ENCODE results near the gene NT5C3A.

The NT5C3A gene

DNA sequence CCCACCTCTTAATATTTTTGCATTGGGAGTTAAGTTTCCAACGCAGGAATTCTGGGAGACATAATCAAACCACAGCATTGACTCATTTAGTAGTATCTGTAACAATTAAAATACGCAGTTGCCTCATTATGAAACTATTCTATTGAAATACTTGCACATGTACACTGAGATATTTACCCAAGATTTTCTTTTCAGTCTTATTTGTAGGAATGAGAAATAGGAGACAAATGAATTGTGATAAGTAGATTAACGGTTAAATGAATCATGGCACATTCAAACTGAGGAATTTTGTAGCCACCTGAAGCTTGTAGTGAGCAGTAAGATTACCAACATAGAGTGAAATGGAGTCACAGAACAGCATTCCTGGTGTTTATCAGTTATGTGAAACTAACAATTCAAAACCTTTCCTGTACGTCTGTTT, 28.5 kb upstream of the NT5C3A start:
- no peaks in the 10 kb centered on the region for H3K9me3 ChIP-seq (ENCODE audit: control insufficient read depth, insufficient read depth, low read depth, low read length)
- ChIA-PET POLR2A (no interaction called here), CTCF (interaction anchor here (0.7 to 0.8 kb wide), 2 partner anchors 13 to 28 kb away, joined by 3 to 4 read pairs; partner anchors contain the start of gene NT5C3A)
- no peaks in the 10 kb centered on the region for H3K4me1 ChIP-seq (ENCODE audit: control insufficient read depth, insufficient read depth, low read length)
- no peak overlapping the region for H3K27ac ChIP-seq (ENCODE audit: extremely low read depth, low read depth, low read length)
- H3K4me3 ChIP-seq (ENCODE audit: low read depth, low read length), result no peak overlapping the region
- peaks cover 12 to 23% of the 10 kb centered on the region in 2 experiments for H3K36me3 ChIP-seq (ENCODE audit: control insufficient read depth in 2 of 2, insufficient read depth in 1 of 2, low read length in 2 of 2)
- TF ChIP-seq, protein P1, sequence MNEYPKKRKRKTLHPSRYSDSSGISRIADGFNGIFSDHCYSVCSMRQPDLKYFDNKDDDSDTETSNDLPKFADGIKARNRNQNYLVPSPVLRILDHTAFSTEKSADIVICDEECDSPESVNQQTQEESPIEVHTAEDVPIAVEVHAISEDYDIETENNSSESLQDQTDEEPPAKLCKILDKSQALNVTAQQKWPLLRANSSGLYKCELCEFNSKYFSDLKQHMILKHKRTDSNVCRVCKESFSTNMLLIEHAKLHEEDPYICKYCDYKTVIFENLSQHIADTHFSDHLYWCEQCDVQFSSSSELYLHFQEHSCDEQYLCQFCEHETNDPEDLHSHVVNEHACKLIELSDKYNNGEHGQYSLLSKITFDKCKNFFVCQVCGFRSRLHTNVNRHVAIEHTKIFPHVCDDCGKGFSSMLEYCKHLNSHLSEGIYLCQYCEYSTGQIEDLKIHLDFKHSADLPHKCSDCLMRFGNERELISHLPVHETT (tag by site-specific recombination; IDR thresholded peaks at IDR 0.05), result no peak
- TF ChIP-seq ZNF239 (tag by site-specific recombination; IDR thresholded peaks at IDR 0.05) (no peak), IKZF3 (tag by site-specific recombination; IDR thresholded peaks at IDR 0.05) (no peak), ZNF157 (tag by site-specific recombination; IDR thresholded peaks at IDR 0.05) (no peak), ZNF670 (tag by site-specific recombination; IDR thresholded peaks at IDR 0.05; ENCODE audit: low read depth) (no peak), ZBTB20 (tag by site-specific recombination; IDR thresholded peaks at IDR 0.05) (no peak), ZNF211 (tag by site-specific recombination; IDR thresholded peaks at IDR 0.05; ENCODE audit: low read depth) (no peak), ZNF23 (tag by site-specific recombination; IDR thresholded peaks at IDR 0.05; ENCODE audit: borderline replicate concordance) (no peak), ZFP69B (tag by site-specific recombination; IDR thresholded peaks at IDR 0.05) (no peak), ZNF664 (tag by site-specific recombination; IDR thresholded peaks at IDR 0.05) (no peak), ZNF549 (tag by site-specific recombination; IDR thresholded peaks at IDR 0.05) (no peak), ZNF610 (tag by site-specific recombination; IDR thresholded peaks at IDR 0.05; ENCODE audit: borderline replicate concordance) (no peak), KLF7 (tag by site-specific recombination; IDR thresholded peaks at IDR 0.05; ENCODE audit: borderline replicate concordance) (no peak), ZNF202 (tag by site-specific recombination; IDR thresholded peaks at IDR 0.05; ENCODE audit: borderline replicate concordance) (no peak)
- TF ChIP-seq, protein P2, sequence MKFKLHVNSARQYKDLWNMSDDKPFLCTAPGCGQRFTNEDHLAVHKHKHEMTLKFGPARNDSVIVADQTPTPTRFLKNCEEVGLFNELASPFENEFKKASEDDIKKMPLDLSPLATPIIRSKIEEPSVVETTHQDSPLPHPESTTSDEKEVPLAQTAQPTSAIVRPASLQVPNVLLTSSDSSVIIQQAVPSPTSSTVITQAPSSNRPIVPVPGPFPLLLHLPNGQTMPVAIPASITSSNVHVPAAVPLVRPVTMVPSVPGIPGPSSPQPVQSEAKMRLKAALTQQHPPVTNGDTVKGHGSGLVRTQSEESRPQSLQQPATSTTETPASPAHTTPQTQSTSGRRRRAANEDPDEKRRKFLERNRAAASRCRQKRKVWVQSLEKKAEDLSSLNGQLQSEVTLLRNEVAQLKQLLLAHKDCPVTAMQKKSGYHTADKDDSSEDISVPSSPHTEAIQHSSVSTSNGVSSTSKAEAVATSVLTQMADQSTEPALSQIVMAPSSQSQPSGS (tag by site-specific recombination; IDR thresholded peaks at IDR 0.05; ENCODE audit: low read depth), result no peak
- TF ChIP-seq, protein P3, sequence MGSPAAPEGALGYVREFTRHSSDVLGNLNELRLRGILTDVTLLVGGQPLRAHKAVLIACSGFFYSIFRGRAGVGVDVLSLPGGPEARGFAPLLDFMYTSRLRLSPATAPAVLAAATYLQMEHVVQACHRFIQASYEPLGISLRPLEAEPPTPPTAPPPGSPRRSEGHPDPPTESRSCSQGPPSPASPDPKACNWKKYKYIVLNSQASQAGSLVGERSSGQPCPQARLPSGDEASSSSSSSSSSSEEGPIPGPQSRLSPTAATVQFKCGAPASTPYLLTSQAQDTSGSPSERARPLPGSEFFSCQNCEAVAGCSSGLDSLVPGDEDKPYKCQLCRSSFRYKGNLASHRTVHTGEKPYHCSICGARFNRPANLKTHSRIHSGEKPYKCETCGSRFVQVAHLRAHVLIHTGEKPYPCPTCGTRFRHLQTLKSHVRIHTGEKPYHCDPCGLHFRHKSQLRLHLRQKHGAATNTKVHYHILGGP (tag by site-specific recombination; IDR thresholded peaks at IDR 0.05), result no peak
- TF ChIP-seq, protein P4, sequence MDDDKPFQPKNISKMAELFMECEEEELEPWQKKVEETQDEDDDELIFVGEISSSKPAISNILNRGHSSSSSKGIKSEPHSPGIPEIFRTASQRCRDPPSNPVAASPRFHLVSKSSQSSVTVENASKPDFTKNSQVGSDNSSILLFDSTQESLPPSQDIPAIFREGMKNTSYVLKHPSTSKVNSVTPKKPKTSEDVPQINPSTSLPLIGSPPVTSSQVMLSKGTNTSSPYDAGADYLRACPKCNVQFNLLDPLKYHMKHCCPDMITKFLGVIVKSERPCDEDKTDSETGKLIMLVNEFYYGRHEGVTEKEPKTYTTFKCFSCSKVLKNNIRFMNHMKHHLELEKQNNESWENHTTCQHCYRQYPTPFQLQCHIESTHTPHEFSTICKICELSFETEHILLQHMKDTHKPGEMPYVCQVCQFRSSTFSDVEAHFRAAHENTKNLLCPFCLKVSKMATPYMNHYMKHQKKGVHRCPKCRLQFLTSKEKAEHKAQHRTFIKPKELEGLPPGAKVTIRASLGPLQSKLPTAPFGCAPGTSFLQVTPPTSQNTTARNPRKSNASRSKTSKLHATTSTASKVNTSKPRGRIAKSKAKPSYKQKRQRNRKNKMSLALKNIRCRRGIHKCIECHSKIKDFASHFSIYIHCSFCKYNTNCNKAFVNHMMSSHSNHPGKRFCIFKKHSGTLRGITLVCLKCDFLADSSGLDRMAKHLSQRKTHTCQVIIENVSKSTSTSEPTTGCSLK (tag by site-specific recombination; IDR thresholded peaks at IDR 0.05), result no peak

DNA sequence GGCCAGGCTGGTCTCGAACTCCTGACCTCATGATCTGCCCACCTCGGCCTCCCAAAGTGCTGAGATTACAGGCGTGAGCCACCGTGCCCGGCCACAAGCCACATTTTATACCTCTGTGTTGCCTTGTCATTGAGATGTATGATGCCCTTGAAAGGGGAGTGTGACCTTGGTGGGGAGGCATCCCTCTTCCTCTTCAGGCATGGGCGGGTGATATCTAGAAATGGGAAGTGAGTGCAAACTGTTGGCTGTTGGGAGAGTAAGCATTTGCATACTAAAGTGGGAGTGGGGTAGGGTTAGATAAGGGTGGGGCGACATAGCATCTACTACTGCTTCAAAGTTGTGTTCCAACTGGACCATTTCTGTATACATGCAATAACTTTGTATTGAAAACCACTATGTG, 26.6 kb upstream of the NT5C3A start:
- H3K4me1 ChIP-seq (ENCODE audit: control insufficient read depth, insufficient read depth, low read length), result no peaks in the 10 kb centered on the region
- H3K4me3 ChIP-seq (ENCODE audit: low read depth, low read length), result no peak overlapping the region
- H3K36me3 ChIP-seq (ENCODE audit: control insufficient read depth in 2 of 2, insufficient read depth in 1 of 2, low read length in 2 of 2), result peaks cover 2 to 10% of the 10 kb centered on the region in 2 experiments; a peak in 2 of 3 replicates
- H3K27ac ChIP-seq (ENCODE audit: extremely low read depth, low read depth, low read length), result no peak overlapping the region
- ChIA-PET CTCF (no interaction called here), POLR2A (no interaction called here)
- H3K9me3 ChIP-seq (ENCODE audit: control insufficient read depth, insufficient read depth, low read depth, low read length), result no peaks in the 10 kb centered on the region
- TF ChIP-seq FEZF1 (tag by site-specific recombination; IDR thresholded peaks at IDR 0.05), result no peak
- TF ChIP-seq, protein P5, sequence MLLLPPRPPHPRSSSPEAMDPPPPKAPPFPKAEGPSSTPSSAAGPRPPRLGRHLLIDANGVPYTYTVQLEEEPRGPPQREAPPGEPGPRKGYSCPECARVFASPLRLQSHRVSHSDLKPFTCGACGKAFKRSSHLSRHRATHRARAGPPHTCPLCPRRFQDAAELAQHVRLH (tag by site-specific recombination; IDR thresholded peaks at IDR 0.05), result no peak
- no peak for TF ChIP-seq SP7 (tag by site-specific recombination; IDR thresholded peaks at IDR 0.05)
- TF ChIP-seq, protein P6, sequence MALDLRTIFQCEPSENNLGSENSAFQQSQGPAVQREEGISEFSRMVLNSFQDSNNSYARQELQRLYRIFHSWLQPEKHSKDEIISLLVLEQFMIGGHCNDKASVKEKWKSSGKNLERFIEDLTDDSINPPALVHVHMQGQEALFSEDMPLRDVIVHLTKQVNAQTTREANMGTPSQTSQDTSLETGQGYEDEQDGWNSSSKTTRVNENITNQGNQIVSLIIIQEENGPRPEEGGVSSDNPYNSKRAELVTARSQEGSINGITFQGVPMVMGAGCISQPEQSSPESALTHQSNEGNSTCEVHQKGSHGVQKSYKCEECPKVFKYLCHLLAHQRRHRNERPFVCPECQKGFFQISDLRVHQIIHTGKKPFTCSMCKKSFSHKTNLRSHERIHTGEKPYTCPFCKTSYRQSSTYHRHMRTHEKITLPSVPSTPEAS (tag by site-specific recombination; IDR thresholded peaks at IDR 0.05), result no peak
- no peak for TF ChIP-seq ZNF23 (tag by site-specific recombination; IDR thresholded peaks at IDR 0.05; ENCODE audit: borderline replicate concordance)
- no peak for TF ChIP-seq ZFP3 (tag by site-specific recombination; IDR thresholded peaks at IDR 0.05; ENCODE audit: low read depth)
- TF ChIP-seq ZNF529 (tag by site-specific recombination; IDR thresholded peaks at IDR 0.05; ENCODE audit: insufficient replicate concordance), result no peak
- TF ChIP-seq ZNF623 (tag by site-specific recombination; IDR thresholded peaks at IDR 0.05), result no peak
- no peak for TF ChIP-seq ZNF155 (tag by site-specific recombination; IDR thresholded peaks at IDR 0.05)
- TF ChIP-seq, protein P7, sequence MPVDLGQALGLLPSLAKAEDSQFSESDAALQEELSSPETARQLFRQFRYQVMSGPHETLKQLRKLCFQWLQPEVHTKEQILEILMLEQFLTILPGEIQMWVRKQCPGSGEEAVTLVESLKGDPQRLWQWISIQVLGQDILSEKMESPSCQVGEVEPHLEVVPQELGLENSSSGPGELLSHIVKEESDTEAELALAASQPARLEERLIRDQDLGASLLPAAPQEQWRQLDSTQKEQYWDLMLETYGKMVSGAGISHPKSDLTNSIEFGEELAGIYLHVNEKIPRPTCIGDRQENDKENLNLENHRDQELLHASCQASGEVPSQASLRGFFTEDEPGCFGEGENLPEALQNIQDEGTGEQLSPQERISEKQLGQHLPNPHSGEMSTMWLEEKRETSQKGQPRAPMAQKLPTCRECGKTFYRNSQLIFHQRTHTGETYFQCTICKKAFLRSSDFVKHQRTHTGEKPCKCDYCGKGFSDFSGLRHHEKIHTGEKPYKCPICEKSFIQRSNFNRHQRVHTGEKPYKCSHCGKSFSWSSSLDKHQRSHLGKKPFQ (tag by site-specific recombination; IDR thresholded peaks at IDR 0.05), result no peak
- no peak for TF ChIP-seq ZBTB17 (tag by site-specific recombination; IDR thresholded peaks at IDR 0.05)

Data from HEK293 (cell line).